GM19035 (cell line): ENCODE results near the gene MFAP5.
A peak's percentile ranks its signal among the peaks of the same experiment; 100 is the strongest.

Experiments used
- ATAC-seq: cut with Tn5 transposase; IDR thresholded peaks from one replicate; pipeline ENCODE4 v1.9.1; 2021; ENCODE audit not compliant: unreplicated experiment

The MFAP5 gene, protein sequence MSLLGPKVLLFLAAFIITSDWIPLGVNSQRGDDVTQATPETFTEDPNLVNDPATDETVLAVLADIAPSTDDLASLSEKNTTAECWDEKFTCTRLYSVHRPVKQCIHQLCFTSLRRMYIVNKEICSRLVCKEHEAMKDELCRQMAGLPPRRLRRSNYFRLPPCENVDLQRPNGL

DNA sequence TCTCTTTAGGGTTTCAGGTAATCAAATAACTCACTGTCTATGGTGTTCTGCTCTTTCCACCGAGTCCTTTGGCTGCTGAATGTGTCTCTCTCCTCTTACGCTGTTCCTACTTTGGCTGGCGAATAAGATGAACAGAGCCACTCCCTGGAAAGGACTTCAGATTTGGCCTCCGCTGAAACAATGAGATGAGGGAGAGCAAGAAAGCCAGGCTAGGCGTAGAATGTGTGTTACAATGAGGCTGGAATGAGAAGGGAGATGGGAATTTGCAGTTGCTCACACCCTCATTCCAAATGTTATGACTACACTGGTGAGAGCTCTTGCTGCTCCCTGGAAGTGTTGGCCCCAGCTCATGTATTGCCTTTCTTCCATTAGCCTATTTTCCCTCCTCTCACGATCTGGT, at the start of gene MFAP5:
TSS of gene MFAP5 (minus strand) at position 234 of the 400 bp plus-strand sequence. CDS start 722 bp downstream, outside the sequence.
- ATAC-seq = no peak

DNA sequence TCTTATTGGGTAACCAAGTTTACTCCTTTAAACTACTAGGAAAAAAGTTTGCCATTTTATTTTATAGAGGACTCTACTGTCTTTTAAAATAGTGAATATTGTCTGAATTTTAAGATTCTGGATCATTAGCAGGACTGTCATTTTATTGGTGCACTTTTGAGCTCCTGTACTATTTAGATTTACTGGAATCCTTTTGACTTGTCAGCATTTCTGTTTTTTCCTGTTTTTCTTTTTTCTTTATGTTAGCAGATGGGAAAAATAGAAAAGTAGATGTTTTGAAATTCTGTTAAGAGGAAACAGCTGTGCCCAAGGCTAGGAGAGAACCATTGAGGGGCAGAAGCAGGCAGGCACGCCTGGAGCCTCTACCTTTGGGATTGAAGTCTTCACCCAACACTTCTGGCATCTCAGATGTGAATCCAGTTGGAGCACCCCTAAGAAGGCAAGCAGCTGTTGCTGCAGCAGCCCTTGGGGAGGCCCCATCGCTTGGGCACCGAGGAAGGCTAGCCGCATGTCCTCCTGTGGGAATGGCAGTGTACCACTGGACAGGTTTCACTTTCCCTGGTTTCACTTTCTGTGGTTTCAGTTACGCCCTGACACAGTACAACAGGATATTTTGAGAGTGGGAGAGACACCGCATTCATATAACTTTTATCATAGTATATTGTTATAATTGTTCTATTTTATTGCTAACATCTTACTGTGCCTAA, 46.7 kb upstream of the MFAP5 start:
- ATAC-seq = no peak

DNA sequence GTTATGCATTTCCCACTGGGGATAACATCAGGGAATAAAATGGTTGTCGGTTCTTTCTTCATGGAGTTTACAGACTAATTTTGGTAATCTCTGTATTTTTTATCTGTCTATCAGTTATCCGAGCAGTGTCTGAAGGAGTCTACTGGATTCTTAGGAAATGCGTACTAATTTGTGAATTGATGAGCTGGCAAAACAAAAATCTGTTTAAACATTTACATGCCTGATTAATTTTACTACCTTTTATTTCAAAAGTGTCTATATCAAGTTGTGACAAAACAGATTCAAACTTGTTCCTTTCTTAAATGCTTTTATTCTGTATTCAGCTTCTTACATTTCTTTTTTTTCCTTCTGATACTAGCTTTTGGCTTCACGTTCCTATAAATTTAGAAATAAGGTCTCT, 39.5 kb upstream of the MFAP5 start:
- no peak for ATAC-seq

DNA sequence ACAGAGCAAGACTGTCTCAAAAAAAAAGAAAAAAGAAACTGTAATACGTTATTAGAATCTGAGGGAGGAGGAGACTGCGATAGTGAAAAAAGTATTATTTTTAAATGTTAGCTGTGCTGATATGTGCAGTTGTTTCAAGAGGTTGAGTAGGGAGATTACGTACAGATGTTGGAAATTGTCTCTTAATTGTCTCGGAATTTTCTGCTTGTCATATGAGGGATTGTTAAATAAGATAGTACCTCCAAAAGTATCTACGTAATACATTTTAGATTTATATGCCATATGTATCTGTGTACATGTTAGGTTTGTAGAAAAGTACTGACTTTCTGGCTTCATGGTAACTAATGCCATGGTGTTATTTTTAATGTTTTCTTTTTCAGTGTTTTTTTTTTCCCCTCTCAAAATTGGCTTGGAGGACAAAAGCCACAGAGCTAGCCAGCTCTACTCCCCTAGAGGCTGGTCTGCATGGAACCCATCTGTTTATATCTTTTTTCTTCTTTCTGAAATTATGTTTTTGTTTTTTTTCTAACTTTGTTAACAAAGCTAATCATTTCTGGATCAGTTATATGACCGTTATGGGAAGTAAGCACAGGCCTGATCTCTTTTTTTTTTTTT, 38.5 kb upstream of the MFAP5 start:
- no peak for ATAC-seq

DNA sequence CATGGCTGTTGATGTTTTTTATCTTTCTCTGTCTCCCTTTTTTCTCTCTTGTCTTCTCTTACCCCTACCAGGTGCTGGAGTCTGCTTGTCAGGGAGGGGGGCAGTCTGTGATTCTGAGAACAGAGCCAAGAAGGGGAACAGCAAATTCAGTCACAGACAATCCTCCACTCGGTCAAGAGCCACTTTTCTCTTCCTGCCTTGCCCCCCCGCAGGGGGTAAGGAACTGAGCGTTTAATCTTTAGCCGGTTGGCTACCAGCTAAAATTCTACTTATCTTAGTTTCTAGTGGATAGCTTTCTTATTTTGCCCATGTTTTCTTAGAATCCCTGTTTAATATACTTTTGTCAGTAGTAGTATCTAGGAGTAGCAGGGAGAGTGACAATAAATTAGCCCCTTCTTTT, 37.1 kb upstream of the MFAP5 start:
- no peak for ATAC-seq

DNA sequence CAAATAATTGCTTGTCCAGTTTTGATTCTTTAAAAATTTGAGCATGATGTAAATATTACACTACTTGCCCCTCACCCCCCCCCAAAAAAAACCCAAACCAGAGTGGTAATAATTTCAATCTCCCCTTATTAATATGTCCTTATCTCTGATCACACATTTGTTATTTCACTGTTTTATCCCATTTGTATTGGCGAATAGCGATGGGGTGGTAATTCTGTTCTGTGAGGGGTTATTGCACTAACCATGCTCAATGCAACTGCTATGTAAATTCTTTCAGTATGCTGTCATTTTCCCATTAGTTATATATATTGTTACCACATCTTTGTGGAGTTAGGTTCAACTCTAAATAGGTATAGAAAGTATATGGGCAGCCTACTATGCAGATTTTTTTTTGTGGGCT, 36.3 kb upstream of the MFAP5 start:
- ATAC-seq = no peak

DNA sequence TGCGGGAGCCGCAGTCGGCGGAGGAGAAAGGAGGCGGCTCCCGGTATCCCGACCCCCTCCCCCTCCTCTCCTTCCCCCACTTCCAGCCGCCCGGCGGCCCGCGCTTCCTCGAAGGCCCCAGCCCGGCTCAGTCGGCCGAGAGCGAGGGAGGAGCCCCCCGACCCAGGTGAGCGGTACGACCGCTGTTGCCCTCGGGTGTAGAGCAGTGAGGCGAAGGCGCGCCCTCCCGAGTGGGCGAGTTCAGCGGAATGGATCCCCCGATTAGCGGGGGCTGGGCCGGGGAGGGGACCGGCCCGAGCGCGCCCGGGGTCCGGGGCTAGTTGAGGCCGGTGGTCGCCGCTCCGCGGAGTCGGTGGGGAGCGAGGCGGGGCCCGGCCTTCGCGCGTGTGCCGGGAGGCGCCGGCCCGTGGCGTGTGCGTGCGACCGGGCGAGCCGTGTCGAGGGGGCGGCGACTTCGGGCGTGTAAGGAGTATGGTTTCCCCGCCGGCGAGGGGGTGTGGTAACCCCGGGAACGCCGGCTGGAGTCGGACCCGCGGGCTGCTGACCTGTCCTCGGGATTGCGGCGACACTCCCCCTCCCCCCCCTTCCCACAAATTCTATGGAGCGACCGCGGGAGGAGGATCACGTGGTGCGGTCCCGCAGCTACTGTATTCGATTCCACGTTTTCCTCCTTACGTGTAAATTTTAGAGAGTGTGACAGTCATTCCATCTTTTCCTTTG, 35.7 kb upstream of the MFAP5 start:
- peak; percentile 39 for ATAC-seq

DNA sequence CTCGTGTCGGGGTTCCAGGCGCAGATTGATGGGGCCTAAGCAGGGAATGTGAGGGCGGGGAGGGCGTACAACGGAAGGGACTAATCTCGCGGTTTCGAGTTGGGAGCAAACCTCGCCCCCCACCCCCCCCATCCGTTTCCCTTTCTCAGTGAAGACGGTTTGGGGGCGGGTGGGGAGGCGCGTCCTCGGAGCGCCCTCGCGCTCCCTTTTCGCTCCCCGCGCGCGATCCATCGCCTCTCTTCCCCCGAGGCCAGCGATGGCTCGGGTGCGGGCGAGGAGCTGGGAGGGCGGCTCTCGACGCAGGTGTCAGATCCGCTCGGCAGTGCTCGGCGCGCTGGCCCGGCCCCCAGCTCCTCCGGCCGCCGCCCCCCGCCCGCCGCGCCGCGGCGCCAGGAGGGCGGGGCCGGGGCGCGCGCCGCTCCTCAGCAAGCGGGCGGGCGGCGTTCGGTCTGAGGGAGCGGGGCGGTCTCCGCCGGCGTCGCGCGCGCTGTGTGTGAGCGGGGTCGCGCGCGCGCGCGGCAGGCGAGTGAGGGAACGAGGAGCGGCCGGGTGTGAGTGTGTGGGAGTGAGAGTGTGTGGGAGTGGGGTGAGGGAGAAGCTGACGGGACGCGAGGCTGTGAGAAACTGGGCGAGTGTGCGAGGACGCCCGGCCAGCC, 35.0 kb upstream of the MFAP5 start, which contains the start of gene RIMKLB:
TSS of gene RIMKLB (plus strand) at position 516 of the 656 bp plus-strand sequence. CDS start 15,876 bp downstream, outside the sequence.
- peak; percentile 72 for ATAC-seq

DNA sequence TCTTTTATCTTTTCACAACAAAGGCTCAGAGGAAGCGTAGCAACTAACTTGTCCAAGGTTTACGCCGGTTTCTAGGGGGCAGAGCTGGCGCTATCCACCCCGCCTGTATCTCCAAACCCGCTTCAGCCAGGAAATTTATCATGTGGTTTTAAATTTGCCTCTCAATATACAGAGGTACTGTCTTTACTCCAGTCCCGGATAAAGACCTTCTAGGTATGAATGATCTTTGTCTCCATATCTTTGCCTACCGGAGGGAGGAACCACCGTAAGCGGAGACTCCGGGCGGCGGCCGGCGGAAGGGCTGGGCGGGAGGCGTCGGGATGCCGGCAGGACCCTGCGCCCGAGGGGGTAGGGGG, 34.5 kb upstream of the MFAP5 start:
- peak; percentile 18 for ATAC-seq

DNA sequence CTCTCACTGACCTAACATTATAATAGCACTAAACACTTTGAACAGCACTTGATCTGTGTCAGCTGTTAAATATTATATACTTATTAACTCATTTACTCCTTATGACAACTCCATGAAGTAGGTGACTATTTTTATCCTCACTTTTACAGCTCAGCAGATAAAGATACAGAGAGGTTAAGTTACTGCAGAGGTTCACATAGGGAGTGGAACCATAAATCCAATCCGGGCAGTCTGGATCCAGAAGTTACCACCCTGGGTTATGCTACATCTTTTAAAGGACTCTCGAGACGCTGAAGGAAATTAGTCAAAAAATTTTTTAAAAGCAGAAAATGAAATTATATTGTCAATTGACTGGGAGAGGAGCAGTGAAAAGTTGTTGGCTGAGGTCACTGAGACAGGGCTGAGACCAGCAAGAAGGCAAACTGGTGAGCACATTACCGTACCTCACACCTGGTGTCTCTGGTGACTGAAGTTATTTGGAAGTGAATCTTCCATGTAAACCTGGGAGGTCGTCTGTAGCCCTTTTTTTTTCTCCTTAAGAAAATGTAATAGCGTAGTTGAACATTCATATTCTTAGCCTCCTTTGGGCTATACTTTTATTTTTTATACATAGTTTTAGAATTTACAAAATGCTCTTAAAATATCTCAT, 33.9 kb upstream of the MFAP5 start:
- no peak for ATAC-seq

DNA sequence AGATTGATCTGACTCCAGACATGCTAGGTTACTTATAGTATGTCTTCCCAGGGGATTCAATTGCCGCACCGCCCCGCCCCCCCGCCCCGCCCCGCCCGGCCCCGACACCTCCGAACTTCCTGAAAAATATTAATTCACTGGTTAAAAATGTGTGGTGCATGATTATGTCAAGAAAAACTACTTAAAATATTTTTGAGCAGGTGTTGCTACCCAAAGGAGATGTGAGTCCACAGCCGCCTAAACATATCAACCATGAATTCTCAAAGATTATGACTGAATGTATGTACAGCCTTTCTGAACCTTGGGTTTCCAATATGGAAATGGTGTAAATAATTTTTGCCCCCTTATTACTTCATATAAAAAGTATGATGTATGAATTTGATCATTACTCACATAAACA, 32.5 kb upstream of the MFAP5 start:
- ATAC-seq = no peak

DNA sequence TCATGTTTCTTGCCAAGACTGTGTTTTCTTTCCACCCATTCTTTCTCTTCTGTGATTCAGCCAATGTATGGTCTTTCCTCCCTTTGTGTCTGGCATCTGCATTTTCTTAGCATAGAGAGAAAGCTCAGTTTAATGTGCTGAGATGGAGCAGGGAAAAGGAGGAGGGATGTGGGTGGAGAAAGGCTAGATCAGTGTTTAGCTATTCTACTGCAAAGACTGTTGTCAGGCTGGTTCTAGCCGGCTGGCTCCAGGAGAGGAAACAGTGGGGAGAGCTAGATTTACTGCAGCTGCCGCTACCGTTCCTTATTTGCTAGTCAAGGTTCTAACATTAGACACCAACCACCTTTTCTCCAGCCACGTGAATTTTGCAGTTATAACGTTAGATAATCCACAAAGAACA, 29.9 kb upstream of the MFAP5 start:
- ATAC-seq = no peak

DNA sequence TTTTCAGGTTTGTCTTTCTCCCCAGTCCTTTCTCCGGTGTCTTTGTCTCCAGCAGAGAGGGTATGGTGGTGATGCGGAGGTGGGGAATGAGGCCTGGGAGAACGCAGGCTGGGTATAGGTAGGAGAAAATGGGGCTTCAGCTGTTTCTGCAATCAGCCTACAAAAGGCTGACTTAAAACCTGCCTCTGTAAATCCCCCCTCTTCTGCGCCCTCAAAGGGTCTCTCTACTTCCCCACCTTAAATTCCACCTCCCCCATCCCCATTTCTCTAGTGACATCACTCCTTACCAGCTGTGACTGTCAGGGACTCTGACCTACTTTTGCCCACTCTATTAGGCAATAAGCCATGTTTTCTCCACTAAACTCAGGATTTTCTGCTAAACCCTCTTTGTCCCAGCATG, 27.1 kb upstream of the MFAP5 start:
- no peak for ATAC-seq

DNA sequence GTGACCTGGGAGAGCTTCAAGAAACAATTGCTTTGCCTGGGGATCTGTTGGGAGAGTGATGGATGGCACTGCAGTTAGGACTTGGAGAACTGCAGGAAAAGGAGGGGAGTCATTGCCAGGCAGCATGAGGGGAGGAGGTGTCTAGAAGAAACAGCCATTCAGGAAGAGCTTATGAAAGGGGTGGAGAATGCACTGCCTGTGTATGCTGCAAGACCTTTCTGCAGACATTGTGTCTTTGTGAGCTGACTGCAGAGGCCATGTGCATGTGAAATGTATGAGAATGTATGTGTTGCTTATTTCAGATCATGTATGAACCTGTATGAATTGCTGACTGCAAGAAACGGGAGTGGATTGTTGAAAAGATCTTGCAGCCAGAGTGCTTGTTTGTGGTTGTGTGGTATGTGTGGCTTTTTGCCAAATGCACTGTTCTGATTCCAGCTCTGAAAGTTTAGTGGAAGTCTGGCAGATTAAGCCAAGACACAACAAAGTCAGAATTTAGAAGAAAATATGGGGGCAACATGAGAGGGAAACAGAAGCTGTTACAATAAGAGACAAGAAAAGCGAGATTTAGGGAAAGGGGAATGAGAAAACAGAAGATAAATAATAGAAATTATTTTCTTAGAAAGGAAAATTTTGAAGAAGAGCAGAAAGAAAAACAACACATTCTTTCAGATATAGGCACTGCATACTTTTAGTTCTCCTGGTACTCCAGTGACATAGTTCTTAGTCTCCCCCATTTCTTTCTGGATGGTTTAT, 25.4 kb upstream of the MFAP5 start:
- ATAC-seq = no peak

DNA sequence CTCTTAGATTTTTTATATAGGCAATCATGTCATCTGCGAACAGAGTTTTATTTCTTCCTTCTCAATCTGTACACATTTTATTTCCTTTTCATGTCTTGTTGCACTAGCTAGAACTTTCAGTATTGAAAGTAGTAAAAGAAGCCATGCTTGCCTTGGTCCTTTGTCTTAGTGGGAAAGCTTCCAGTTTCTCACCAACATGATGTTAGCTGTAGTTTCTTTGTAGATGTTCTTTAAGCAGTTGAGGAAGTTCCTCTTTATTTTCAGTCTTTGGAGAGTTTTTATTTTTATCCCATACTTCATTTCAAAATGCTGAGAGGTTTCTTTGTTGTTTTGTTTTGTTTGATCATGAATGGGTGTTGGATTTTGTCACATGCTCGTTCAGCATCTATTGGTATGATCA, 22.4 kb upstream of the MFAP5 start:
- no peak for ATAC-seq

DNA sequence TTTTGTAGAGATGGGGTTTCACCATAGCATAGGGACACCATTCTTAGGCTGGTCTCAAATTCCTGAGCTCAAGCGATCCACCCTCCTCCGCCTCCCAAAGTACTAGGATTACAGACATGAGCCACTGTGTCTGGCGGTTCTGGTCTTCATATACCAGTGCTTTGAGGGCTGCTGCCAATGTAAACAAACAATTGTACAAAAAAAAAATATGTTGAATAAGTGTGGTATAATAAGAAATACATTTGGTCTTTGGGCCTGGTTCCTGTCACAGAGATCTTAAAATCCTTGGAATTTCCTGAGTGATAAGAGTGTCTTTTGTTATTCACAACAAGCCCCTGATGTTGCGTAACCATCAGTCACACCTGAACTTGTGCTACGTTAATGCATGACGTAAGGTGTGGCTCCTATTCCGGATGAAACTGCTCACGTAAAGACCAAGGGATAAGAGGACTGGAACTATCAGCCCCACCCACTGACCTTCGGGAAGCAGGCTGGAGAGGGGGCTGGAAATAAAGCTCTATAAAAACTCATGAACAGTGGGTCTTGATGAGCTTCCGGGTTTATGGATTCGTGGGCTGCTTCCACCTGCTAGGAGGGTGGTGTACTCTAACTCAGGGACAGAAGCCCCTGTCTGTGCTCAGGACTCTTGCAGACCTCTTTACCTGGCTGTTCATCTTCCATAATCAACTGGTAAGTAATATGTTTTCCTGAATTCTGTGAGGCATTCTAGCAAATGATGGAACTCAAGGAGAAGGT, 18.7 kb upstream of the MFAP5 start:
- ATAC-seq = no peak

DNA sequence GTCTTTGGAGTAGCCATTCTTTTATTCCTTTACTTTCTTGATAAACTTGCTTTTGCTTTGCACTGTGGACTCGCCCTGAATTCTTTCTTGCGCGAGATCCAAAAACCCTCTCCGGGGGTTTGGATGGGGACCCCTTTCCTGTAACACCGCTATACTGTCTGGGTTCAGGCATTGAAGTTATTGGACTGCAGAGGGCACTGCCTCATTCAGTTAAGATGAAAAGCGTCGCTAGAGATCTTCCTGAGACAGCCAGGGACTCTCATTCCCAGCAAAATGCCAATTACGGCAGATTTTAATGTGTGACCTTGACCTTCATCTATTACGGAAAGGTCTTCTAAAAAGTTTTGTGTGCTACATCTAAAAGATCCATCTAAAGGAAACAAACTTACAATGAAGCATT, 17.9 kb upstream of the MFAP5 start:
- no peak for ATAC-seq

DNA sequence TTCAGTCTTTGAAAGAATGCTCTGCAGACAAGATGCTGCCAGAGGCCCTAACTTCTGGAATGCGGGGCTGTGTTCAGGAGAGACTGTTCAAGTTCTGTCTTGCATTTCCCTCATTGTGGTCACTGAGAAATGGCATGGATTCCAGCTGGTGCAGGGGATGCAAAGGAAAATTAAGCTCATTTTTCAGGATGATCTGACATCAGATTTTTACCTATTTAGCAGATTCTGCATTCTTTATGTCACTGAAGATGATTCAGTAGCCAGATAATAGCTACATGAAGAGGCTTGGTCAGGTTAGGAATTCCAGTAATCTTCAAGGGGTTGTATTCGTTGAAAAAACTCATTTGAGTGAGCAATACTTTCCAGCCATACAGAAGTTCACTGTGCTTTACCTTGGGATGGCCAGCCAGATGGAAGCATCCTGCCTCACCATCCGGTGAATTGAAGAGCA, 16.1 kb upstream of the MFAP5 start:
- ATAC-seq = no peak

DNA sequence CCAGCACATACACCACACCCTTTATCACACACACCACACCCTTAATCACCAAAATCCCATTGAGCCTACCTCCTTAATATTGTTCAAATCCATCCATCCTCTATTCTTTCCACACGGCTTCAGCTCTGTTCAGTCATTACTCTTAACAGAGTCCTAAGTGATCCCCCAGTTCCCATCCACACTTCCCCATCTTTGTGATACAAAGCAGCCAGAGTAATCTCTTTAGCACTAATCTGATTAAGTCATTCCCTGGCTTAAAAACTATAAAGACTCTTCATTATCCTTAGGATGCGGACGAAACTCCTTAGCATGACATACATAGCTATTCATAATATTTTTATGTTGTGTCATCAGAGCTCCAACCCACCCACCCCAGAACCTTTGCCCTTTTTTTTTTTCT, 14.7 kb upstream of the MFAP5 start:
- ATAC-seq = no peak
